ENCODE measurements around the gene NDOR1. TPM values are rescaled to one million over a fixed set of nuclear protein-coding genes. Genes with fewer than 3 reads are reported as not detected.

Gene NDOR1
- total RNA-seq, 8 experiments from 2014 or later: 5.1 to 25.3 (median 8.6) TPM

GRCh38 chr9:137217276-137218211 is 12.0 kb downstream of the NDOR1 start:
- ATAC-seq (replicated peaks in 6 of 8): peak in 7 of 8 experiments; percentile 9 to 88 (median 24)
- in situ Hi-C loops (cut with MboI; ENCODE audit: low pct_unique_long_range_greater_than_20kb in 2 of 9, low sequenced_read_pairs in 9 of 9, unreplicated experiment in 9 of 9): no loop called here
- no peak overlapping the region for H3K27ac ChIP-seq
- H3K4me3 ChIP-seq: no peak overlapping the region
- WGBS, 10 experiments: 50% methylated on average over 2 of the region's 36 CpGs; no CpG with 5 or more reads in 9 of the 10 experiments
- H3K4me1 ChIP-seq (replicated peaks in 1 of 2): peaks cover 0 to 12% of the 10 kb centered on the region in 2 donors

- no peak overlapping the region for H3K27ac ChIP-seq
- WGBS, 10 experiments: 20 to 100% methylated on average over 1 to 2 of the region's 30 CpGs; no CpG with 5 or more reads in 8 of the 10 experiments
- peaks cover 0 to 15% of the 10 kb centered on the region in 2 donors for H3K4me1 ChIP-seq (replicated peaks in 1 of 2)
- no peak for ATAC-seq (replicated peaks in 6 of 8)
- in situ Hi-C loops (cut with MboI; ENCODE audit: low pct_unique_long_range_greater_than_20kb in 2 of 9, low sequenced_read_pairs in 9 of 9, unreplicated experiment in 9 of 9): no loop called here
- H3K4me3 ChIP-seq: no peak overlapping the region
Measured at GRCh38 chr9:137218212-137218753, 12.8 kb downstream of the NDOR1 start.

- in situ Hi-C loops (cut with MboI; ENCODE audit: low pct_unique_long_range_greater_than_20kb in 2 of 9, low sequenced_read_pairs in 9 of 9, unreplicated experiment in 9 of 9): no loop called here
- no peak for ATAC-seq (replicated peaks in 6 of 8)
- H3K27ac ChIP-seq: no peak overlapping the region
- 40 to 100% (median 83%) methylated on average over 1 to 5 of the region's 12 CpGs; no CpG with 5 or more reads in 5 of the 10 experiments for WGBS, 10 experiments
- no peak overlapping the region for H3K4me3 ChIP-seq
- H3K4me1 ChIP-seq (replicated peaks in 1 of 2): peaks cover 0 to 15% of the 10 kb centered on the region in 2 donors
Measured at GRCh38 chr9:137218754-137219271, 13.3 kb downstream of the NDOR1 start.

- WGBS, 10 experiments: 100% methylated on average over 1 to 4 of the region's 10 CpGs; no CpG with 5 or more reads in 7 of the 10 experiments
Measured at GRCh38 chr9:137219757-137220316, 14.3 kb downstream of the NDOR1 start.

GRCh38 chr9:137220317-137221094 is 15.0 kb downstream of the NDOR1 start:
- in situ Hi-C loops (cut with MboI; ENCODE audit: low pct_unique_long_range_greater_than_20kb in 2 of 9, low sequenced_read_pairs in 9 of 9, unreplicated experiment in 9 of 9): no loop called here
- Histone ChIP-seq H3K4me1 (replicated peaks in 1 of 2) (peaks cover 3 to 19% of the 10 kb centered on the region in 2 donors), H3K27ac (no peak overlapping the region), H3K4me3 (no peak overlapping the region)
- no peak for ATAC-seq (replicated peaks in 6 of 8)
- 60 to 100% (median 86%) methylated on average over 1 to 6 of the region's 52 CpGs; no CpG with 5 or more reads in 6 of the 10 experiments for WGBS, 10 experiments

More at GRCh38 chr9:137219757-137220316, 14.3 kb downstream of the NDOR1 start:
- ATAC-seq (replicated peaks in 6 of 8): no peak
- Histone ChIP-seq H3K27ac (no peak overlapping the region), H3K4me3 (no peak overlapping the region), H3K4me1 (replicated peaks in 1 of 2) (peaks cover 3 to 19% of the 10 kb centered on the region in 2 donors)
- in situ Hi-C loops (cut with MboI; ENCODE audit: low pct_unique_long_range_greater_than_20kb in 2 of 9, low sequenced_read_pairs in 9 of 9, unreplicated experiment in 9 of 9): no loop called here

GRCh38 chr9:137221095-137221505 is 15.6 kb downstream of the NDOR1 start:
- Histone ChIP-seq H3K4me1 (replicated peaks in 1 of 2) (peaks cover 3 to 19% of the 10 kb centered on the region in 2 donors), H3K27ac (no peak overlapping the region), H3K4me3 (peak overlapping the region; percentile 59 to 88 (median 80))
- no peak for ATAC-seq (replicated peaks in 6 of 8)
- in situ Hi-C loops (cut with MboI; ENCODE audit: low pct_unique_long_range_greater_than_20kb in 2 of 9, low sequenced_read_pairs in 9 of 9, unreplicated experiment in 9 of 9): no loop called here
- no CpG with 5 or more reads among the region's 14 CpGs for WGBS, 10 experiments

- peak overlapping the region; percentile 46 to 55 for H3K27ac ChIP-seq
- in situ Hi-C loops (cut with MboI; ENCODE audit: low pct_unique_long_range_greater_than_20kb in 2 of 9, low sequenced_read_pairs in 9 of 9, unreplicated experiment in 9 of 9): no loop called here
- ATAC-seq (replicated peaks in 6 of 8): no peak
- H3K4me1 ChIP-seq (replicated peaks in 1 of 2): peaks cover 3 to 19% of the 10 kb centered on the region in 2 donors
- H3K4me3 ChIP-seq: peak overlapping the region; percentile 59 to 88 (median 80)
- WGBS, 10 experiments: no CpG with 5 or more reads among the region's 61 CpGs
Measured at GRCh38 chr9:137221506-137222111, 16.1 kb downstream of the NDOR1 start.

- 28 to 37% methylated on average over 5 to 7 of the region's 88 CpGs; no CpG with 5 or more reads in 8 of the 10 experiments for WGBS, 10 experiments
- Histone ChIP-seq H3K4me1 (replicated peaks in 1 of 2) (peaks cover 3 to 16% of the 10 kb centered on the region in 2 donors), H3K4me3 (peak within 1 kb of the TSS; percentile 59 to 88 (median 80)), H3K27ac (peak within 1 kb of the TSS; percentile 46 to 55)
- ATAC-seq (replicated peaks in 6 of 8): peak in 5 of 8 experiments; percentile 10 to 27 (median 20)
- in situ Hi-C loops (cut with MboI; ENCODE audit: low pct_unique_long_range_greater_than_20kb in 2 of 9, low sequenced_read_pairs in 9 of 9, unreplicated experiment in 9 of 9): no loop called here
Measured at GRCh38 chr9:137222190-137223077, 16.9 kb downstream of the NDOR1 start, which contains the start of gene RNF208. Gene RNF208 (minus strand): TSS chr9:137222240. CDS start chr9:137221212, 1,028 bp downstream.

GRCh38 chr9:137223078-137223970 is 17.8 kb downstream of the NDOR1 start:
- in situ Hi-C loops (cut with MboI; ENCODE audit: low pct_unique_long_range_greater_than_20kb in 2 of 9, low sequenced_read_pairs in 9 of 9, unreplicated experiment in 9 of 9): no loop called here
- ATAC-seq (replicated peaks in 6 of 8): peak; percentile 76 to 85 (median 82)
- H3K27ac ChIP-seq: peak overlapping the region; percentile 46 to 70

GRCh38 chr9:137224830-137225694 is 19.6 kb downstream of the NDOR1 start, which contains the start of gene CYSRT1:
Gene CYSRT1 (plus strand): TSS chr9:137225174. CDS start chr9:137225622, 448 bp downstream.
- peaks cover 3 to 16% of the 10 kb centered on the region in 2 donors for H3K4me1 ChIP-seq (replicated peaks in 1 of 2)
- ATAC-seq (replicated peaks in 6 of 8): no peak
- in situ Hi-C loops (cut with MboI; ENCODE audit: low pct_unique_long_range_greater_than_20kb in 2 of 9, low sequenced_read_pairs in 9 of 9, unreplicated experiment in 9 of 9): loop anchor here in 1 of 9 experiments (25.0 kb wide), 1 partner anchor 113 kb away; the partner anchor contains the start of gene DPP7
- no peak within 1 kb of the TSS for H3K27ac ChIP-seq
- WGBS, 10 experiments: 40 to 43% (median 42%) methylated on average over 1 to 3 of the region's 23 CpGs; no CpG with 5 or more reads in 7 of the 10 experiments
- H3K4me3 ChIP-seq: peak within 1 kb of the TSS; percentile 59 to 88 (median 80)

More at GRCh38 chr9:137223078-137223970, 17.8 kb downstream of the NDOR1 start:
- 0 to 3% methylated on average over 1 to 6 of the region's 63 CpGs; no CpG with 5 or more reads in 8 of the 10 experiments for WGBS, 10 experiments
- Histone ChIP-seq H3K4me3 (peak overlapping the region; percentile 59 to 88 (median 80)), H3K4me1 (replicated peaks in 1 of 2) (peaks cover 3 to 16% of the 10 kb centered on the region in 2 donors)
